IPS-18c (cell line): ENCODE data around the gene CYP3A5.
"Not testable (repeated sequence)": the region's sequence is repeated elsewhere in the genome, so short reads cannot be mapped to it uniquely, and the experiment has no call there.

ENCODE experiments used
- H3K4me3 ChIP-seq: 2 replicates; pipeline ENCODE4 v1.7.0; 2013; ENCODE audit warnings: low read depth, mild to moderate bottlenecking, low read length, moderate library complexity; ENCODE audit not compliant: insufficient read depth
- H3K9me3 ChIP-seq: one replicate; pipeline ENCODE4 v1.6.1; 2013; ENCODE audit warnings: mild to moderate bottlenecking, low read length, moderate library complexity; ENCODE audit not compliant: control insufficient read depth, insufficient read depth

Gene CYP3A5

DNA sequence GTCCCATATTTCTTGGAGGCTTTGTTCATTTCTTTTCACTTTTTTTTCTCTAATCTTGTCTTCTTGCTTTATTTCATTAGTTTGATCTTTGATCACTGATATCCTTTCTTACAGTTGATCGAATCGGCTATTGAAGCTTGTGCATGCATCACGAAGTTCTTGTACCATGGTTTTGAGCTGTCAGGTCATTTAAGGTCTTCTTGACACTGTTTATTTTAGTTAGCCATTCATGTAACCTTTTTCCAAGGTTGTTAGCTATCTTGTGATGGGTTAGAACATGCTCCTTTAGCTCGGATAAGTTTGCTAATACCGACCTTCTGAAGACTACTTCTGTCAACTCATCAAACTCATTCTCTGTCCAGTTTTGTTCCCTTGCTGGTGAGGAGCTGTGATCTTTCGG is 12.8 kb upstream of the CYP3A5 start:
- H3K4me3 ChIP-seq, H3K9me3 ChIP-seq: not testable (repeated sequence)

DNA sequence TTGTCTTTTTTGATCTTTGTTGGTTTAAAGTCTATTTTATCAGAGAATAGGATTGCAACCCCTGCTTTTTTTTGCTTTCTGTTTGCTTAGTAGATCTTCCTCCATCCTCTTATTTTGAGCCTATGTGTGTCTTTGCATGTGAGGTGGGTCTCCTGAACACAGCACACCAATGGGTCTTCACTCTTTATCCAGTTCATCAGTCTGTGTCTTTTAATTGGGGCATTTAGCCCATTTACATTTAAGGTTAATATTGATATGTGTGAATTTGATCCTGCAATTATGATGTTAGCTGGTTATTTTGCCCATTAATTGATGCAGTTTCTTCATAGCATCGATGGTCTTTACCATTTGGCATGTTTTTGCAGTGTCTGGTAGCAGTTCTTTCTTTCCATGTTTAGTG is 11.9 kb upstream of the CYP3A5 start:
- not testable (repeated sequence) for H3K9me3 ChIP-seq, H3K4me3 ChIP-seq

DNA sequence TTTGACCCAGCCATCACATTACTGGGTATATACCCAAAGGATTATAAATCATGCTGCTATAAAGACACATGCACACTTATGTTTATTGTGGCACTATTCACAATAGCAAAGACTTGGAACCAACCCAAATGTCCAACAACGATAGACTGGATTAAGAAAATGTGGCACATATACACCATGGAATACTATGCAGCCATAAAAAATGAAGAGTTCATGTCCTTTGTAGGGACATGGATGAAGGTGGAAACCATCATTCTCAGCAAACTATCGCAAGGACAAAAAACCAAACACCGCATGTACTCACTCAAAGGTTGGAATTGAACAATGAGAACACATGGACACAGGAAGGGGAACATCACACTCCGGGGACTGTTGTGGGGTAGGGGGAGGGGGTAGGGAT is 11.1 kb upstream of the CYP3A5 start:
- H3K9me3 ChIP-seq, H3K4me3 ChIP-seq: not testable (repeated sequence)

DNA sequence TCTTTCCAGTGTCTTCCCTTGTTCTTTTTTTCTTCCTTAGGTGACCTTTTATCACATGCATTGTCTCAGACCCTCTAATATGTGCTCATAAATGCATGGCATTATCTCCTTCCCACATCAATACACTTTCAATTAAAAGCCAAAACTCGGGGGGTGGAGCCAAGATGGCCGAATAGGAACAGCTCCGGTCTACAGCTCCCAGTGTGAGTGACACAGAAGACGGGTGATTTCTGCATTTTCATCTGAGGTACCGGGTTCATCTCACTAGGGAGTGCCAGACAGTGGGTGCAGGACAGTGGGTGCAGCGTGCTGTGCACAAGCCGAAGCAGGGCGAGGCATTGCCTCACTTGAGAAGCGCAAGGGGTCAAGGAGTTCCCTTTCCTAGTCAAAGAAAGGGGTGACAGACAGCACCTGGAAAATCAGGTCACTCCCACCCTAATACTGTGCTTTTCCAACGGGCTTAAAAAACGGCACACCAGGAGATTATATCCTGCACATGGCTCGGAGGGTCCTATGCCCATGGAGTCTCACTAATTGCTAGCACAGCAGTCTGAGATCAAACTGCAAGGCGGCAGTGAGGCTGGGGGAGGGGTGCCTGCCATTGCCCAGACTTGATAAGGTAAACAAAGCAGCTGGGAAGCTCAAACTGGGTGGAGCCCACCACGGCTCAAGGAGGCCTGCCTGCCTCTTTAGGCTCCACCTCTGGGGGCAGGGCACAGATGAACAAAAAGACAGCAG is 6.2 kb upstream of the CYP3A5 start:
- not testable (repeated sequence) for H3K4me3 ChIP-seq, H3K9me3 ChIP-seq

DNA sequence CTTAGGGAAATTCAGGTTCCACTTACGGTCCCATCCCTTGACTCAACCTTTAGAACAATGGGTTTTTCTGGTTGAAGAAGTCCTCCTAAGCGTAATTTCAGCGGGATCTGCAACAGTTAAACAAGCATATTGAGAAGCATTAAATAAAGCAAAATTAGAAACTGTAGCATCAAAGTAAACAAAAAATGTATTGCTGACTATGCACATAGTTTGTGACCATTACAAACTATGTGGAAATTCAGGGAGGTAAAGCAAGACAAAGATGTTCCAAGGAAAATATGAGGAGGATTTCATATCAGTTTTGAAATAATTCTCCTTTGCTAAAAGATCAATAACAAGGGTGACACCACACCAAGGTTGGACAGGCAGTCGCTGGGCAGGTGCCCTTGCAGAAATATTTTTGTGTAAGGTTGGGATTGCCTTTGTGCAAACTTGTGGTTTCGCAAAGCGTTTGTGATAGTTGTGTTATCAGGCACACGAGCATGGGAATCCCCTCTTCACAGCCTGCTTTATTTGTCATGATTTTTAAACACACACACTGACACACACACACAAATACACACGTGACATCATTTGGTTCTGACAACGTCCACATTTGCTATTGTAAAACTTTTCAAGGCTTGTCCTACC is 5.4 kb upstream of the CYP3A5 start:
- Histone ChIP-seq H3K4me3 (no peak overlapping the region), H3K9me3 (no peaks in the 10 kb centered on the region)

DNA sequence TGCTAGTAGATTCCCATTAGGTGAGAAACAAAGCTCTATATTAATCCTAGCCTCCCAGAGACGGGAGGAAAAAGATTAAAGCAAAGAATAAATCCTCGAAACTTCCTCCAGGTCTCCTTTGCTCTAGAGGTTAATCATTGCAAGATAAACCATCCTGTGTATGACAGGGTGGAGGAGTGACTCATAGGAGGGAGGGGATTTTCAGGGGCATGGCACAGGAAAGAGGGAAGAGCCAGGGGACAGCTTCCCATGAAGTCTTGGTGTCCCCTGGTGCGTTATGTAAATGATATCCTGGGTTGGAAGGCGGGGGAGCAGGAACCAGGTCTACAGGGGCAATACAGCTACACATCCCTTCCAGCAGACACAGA is 780 bp downstream of the CYP3A5 start:
- no peaks in the 10 kb centered on the region for H3K9me3 ChIP-seq
- H3K4me3 ChIP-seq = no peak overlapping the region

DNA sequence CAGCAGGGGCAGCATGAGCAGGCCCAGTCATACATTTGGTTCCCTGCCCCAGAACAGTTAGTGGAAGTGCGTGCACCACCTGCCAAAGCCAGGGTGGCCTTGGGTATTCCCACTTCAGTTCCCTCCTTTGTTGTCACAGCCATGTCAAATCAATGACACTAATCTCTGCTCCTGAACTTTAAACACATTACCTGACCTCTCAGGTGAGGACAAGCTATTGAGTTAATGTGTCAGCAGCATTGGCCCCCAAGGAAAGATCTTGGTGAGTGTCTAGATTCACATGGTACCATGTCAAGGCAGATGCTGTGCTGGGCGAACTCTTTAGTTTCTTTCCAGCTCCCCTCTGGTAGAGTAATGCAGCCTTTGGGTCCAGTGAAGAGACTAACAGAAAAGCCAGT is 2.1 kb downstream of the CYP3A5 start:
- H3K4me3 ChIP-seq = no peak overlapping the region

DNA sequence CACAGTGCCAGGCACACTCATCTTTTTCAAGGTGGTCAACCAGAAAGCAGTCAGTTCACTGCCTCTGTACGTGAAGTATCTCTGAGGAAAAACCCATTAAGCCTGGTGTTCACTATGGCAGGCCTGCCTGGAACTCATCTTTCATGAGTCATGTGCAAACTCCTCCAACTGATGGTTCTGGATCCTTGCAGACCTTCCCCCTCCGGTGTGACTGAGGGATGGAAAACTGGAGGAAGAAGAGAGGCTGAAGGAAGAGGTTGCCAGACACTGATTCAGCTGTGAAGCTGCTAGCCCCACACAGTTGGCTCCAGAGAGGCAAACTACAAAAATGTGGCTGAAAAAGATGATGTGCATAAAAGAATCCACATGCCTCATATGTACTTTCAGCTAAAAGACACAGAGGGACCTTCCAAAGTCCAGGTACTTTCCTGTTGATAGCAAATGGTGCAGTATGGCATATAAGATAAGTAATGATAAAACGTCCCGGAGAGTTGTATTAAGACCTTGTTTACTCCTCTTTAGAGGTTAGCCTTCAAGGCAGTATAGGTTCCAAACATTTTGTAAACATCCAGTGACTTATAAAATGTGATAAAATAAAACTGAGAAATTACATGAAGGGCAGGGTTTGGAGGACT is 2.7 kb downstream of the CYP3A5 start:
- no peaks in the 10 kb centered on the region for H3K9me3 ChIP-seq
- no peak overlapping the region for H3K4me3 ChIP-seq

More for the DNA sequence above, 2.1 kb downstream of the CYP3A5 start:
- H3K9me3 ChIP-seq = no peaks in the 10 kb centered on the region

DNA sequence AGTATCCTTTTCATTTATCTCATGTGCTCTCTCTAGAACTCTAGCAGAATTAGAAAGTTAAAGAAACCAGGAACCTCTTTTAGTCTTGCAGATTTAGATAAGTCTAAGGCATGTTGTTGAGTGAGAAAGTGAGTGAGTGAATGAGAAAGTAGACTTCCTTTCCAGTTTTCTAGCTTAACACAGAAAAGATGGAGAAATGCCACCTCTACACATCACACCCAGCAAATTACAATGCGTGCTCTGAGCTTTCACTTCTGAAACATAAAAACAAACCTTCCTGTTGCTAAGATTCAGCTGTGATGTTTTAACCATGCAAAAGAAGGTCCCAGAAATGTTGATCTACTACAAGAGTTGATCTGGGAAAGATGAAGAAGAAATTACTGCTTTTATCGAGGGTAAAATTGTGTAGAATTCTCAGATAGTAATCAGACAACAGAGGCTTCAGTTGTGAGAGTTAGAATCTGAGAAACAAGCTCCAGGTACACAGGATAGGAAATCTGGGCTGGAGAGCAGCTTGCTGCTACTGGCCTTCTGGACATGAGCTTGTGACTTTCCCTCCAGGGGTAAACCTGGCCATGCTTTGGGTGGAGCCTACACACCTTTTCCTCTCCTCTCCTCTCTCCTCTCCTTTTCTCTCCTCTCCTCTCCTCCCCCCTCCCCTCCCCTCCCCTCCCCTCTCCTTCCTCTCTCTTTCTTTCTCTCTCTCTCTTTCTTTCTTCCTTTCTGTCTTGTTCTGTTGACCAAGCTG is 4.6 kb downstream of the CYP3A5 start:
- Histone ChIP-seq H3K9me3 (no peaks in the 10 kb centered on the region), H3K4me3 (no peak overlapping the region)

DNA sequence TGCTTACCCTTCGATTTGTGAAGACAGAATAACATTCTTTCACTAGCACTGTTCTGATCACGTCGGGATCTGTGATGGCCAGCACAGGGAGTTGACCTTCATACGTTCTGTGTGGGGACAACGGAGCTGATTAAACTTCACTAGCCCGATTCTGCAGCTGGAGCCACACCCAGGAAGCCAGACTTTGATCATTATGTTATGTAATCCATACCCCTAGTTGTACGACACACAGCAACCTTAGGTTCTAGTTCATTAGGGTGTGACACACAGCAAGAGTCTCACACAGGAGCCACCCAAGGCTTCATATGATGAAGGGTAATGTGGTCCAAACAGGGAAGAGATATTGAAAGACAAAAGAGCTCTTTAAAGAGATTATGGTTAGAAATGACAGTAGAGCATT is 7.2 kb downstream of the CYP3A5 start:
- Histone ChIP-seq H3K9me3 (no peaks in the 10 kb centered on the region), H3K4me3 (no peak overlapping the region)

DNA sequence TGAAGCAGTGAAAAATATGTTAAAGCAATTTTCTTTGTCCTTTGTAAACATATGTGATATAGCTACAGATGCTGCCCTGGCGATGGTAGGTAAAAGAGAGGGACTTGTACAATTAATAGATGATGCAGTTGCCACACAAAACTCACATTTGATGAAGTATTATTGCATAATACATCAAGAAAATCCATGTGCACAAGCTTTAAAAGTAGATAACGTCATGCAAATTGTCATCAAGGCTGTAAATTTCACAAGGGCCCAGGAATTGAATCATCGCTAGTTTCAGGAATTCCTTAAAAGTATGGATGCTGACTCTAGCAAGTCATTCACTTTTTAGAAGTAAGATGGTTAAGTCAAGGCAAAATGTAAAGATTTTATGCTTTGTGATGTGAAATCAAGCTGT is 10.0 kb downstream of the CYP3A5 start:
- H3K4me3 ChIP-seq = no peak overlapping the region
- H3K9me3 ChIP-seq = no peaks in the 10 kb centered on the region

DNA sequence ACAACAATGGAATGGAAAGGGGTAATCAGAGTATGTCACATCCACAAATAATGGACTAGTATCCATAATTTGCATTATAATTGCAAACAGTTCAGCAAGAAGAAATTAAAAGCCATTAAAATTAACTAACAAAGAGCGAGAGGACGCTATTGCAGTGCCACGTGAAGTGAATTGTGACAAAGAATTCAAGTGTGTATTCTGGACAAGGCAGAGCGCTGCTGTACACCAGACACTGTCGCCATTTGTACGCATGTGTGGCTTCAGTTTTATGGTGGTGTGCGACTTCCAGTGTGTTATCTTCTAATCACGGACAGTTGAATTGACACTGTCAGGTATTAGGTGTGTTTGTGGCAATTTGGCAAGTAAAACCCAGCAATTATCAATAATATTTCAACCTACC is 11.3 kb downstream of the CYP3A5 start:
- Histone ChIP-seq H3K9me3 (no peaks in the 10 kb centered on the region), H3K4me3 (no peak overlapping the region)

DNA sequence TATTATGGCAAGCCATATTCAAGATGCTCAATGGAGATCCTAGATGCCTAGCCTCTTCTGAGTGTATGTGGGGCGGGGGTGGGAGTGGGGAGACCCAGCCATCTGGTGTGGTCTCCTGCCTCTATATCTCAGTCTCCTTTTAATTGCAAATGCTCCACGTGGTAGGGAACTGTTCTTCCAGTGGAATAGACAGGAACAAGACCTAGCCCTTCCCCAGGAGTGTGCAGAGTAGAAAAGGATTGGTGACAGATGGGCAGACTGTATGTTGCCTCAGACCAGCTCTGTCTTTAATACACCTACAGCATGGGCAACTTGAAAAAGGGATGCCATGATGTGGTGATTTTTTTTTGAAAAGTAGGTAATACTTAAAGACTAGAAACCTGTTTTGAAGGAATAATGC is 12.6 kb downstream of the CYP3A5 start:
- H3K9me3 ChIP-seq = no peaks in the 10 kb centered on the region
- H3K4me3 ChIP-seq = no peak overlapping the region

DNA sequence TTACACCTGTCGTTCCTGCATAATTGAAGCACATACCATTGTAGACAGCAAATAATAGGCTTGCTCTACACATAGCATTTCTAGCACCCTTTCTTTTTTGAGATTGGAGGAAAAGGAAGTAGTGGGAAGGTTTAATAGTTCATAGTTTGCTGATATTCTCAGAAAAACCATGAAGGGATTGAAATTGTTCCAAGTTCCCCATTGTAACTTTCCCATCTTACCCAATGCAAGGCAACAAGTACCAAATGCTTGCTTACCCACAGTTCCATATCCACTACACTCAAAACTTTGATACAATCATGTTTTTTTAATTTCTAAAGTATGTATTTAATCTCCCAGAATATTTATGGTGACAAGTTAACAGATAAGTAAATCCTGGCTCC is 13.8 kb downstream of the CYP3A5 start:
- Histone ChIP-seq H3K4me3 (no peak overlapping the region), H3K9me3 (no peaks in the 10 kb centered on the region)

DNA sequence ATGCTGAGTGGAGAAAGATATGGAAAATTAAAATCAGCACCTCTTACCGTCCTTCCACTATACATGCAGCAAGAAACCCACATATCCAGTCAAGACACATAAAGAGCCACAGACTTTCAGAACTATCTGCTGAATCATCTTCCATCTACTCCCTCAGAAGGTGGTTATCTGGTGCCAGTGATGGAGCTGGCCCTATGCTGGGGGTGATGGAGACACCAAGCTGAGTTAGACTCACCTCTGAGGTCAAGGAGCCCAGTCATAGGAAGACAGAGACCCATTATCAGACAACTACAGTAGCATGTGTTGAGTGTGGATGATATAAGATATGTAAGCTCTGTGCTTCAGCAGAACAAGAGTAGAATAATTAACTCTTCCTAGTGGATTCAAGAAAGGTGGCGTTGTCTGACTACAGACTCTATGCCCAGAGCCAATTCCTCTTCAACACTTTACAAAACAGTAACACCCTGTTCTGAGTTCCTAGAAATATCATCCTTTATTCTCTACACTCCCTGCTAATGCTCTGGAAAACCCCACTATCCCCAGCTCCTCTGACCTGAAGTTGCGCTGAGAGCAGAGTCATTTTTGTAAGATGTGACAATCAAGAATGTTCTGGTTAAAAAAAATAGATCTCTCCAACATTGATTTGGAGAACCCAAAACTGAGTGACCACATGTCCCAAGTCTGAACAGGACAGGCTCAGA is 14.3 kb downstream of the CYP3A5 start:
- Histone ChIP-seq H3K9me3 (peaks cover 4% of the 10 kb centered on the region), H3K4me3 (no peak overlapping the region)

DNA sequence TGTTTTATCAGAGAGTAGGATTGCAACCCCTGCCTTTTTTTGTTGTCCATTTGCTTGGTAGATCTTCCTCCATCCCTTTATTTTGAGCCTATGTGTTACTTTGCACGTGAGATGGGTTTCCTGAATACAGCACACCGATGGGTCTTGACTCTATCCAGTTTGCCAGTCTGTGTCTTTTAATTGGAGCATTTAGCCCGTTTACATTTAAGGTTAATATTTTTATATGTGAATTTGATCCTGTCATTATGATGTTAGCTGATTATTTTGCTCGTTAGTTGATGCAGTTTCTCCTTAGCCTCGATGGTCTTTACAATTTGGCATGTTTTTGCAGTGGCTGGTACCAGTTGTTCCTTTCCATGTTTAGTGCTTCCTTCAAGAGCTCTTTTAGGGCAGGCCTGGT is 21.9 kb downstream of the CYP3A5 start:
- not testable (repeated sequence) for H3K4me3 ChIP-seq
- peaks cover 12% of the 10 kb centered on the region for H3K9me3 ChIP-seq

DNA sequence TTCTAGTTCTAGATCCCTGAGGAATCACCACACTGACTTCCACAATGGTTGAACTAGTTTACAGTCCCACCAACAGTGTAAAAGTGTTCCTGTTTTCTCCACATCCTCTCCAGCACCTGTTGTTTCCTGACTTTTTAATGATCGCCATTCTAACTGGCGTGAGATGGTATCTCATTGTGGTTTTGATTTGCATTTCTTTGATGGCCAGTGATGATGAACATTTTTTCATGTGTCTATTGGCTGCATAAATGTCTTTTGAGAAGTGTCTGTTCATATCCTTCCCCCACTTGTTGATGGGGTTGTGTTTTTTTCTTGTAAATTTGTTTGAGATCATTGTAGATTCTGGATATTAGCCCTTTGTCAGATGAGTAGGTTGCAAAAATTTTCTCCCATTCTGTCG is 25.2 kb downstream of the CYP3A5 start:
- H3K9me3 ChIP-seq, H3K4me3 ChIP-seq: not testable (repeated sequence)
